HepG2 (cell line): ENCODE measurements around the gene ASTN1. TPM values are rescaled to one million over a fixed set of nuclear protein-coding genes. Genes with fewer than 3 reads are reported as not detected.

ENCODE experiments used
- ATAC-seq: fragments of 200-7000 bp; cut with Tn5 transposase; 3 replicates; pipeline ENCODE4 v1.9.1; 2020; ENCODE audit warnings: mild to moderate bottlenecking, moderate library complexity
- BruUV-seq: library from RNA; stranded (reverse); fragments of 400-500 nt; replicated peaks from 2 replicates; lab custom pipeline; 2021; lab: Mats Ljungman, UMichigan
- CTCF ChIA-PET: fragments of 300-600 bp; formaldehyde crosslinking; extraction: SDS; loops from one replicate; lab custom pipeline; 2021; ENCODE audit warnings: low total read pairs, inconsistent platforms, low intra/inter-chr PET ratio; lab: Yijun Ruan, JAX
- POLR2A ChIA-PET: fragments of 350-600 bp; sonication (Branson Sonifier 250); formaldehyde crosslinking; loops from one replicate; lab custom pipeline; 2020; ENCODE audit warnings: antibody characterized with exemption, inconsistent platforms; lab: Yijun Ruan, JAX
- DNase-seq: peaks from one replicate; pipeline ENCODE4 v3.0.0-alpha.2; 2015; ENCODE audit warnings: low spot score
- FAIRE-seq: peaks from 3 replicates; lab custom pipeline; 2011; peaks lifted over from hg19 to GRCh38; lab: Jason Lieb, UNC
- H2AFZ ChIP-seq: one replicate; pipeline ENCODE4 v1.6.1; 2011; ENCODE audit warnings: low read length, inconsistent platforms
- H3K27ac ChIP-seq: fragments of 300-600 bp; 3 replicates; pipeline ENCODE4 v1.8.0; 2011; ENCODE audit warnings: mixed run types, mild to moderate bottlenecking, mixed read lengths, low read length, inconsistent platforms; ENCODE audit not compliant: insufficient read depth; ENCODE audit errors: extremely low read length
- H3K27me3 ChIP-seq, 2 experiments: fragments of 200-600 bp in 1 of 2; 2 replicates in 1 of 2; 3 replicates in 1 of 2; pipeline versions ENCODE4 v1.6.0 to v1.8.0; 2011; ENCODE audit warnings: low read length in 2 of 2, mild to moderate bottlenecking in 2 of 2, moderate library complexity in 2 of 2, inconsistent platforms in 1 of 2; ENCODE audit not compliant: insufficient read depth in 2 of 2, control insufficient read depth in 1 of 2
- H3K36me3 ChIP-seq, 2 experiments: fragments of 200-600 bp in 1 of 2; replicated peaks in 1 of 2; 2 replicates in 1 of 2; 3 replicates in 1 of 2; pipeline versions ENCODE4 v1.5.1 to v1.8.0; 2011; ENCODE audit warnings: low read length in 2 of 2, inconsistent platforms in 1 of 2; ENCODE audit not compliant: insufficient read depth in 2 of 2, control insufficient read depth in 1 of 2
- H3K4me1 ChIP-seq: 2 replicates; pipeline ENCODE4 v1.5.1; 2012; ENCODE audit warnings: low read length, inconsistent platforms; ENCODE audit not compliant: insufficient read depth
- H3K4me2 ChIP-seq: 2 replicates; pipeline ENCODE4 v1.6.0; 2011; ENCODE audit warnings: low read depth, low read length, inconsistent platforms
- H3K4me3 ChIP-seq, 3 experiments: fragments of 200-600 bp in 1 of 3; sonication (generic), shearing (Covaris generic) in 1 of 3; replicated peaks in 1 of 3; 2 replicates each; pipeline ENCODE4 v1.5.1; 2011 to 2016; ENCODE audit warnings: low read length in 3 of 3, inconsistent platforms in 2 of 3, low read depth in 2 of 3, mild to moderate bottlenecking in 2 of 3, control low read depth in 1 of 3, mixed read lengths in 1 of 3; ENCODE audit not compliant: insufficient read depth in 1 of 3
- H3K79me2 ChIP-seq: one replicate; pipeline ENCODE4 v1.6.1; 2011; ENCODE audit warnings: low read length, inconsistent platforms; ENCODE audit not compliant: insufficient read depth
- H3K9ac ChIP-seq: 2 replicates; pipeline ENCODE4 v1.6.0; 2011; ENCODE audit warnings: mild to moderate bottlenecking, low read depth, low read length, inconsistent platforms; ENCODE audit not compliant: insufficient read depth
- H3K9me3 ChIP-seq: 2 replicates; pipeline ENCODE4 v1.5.1; 2012; ENCODE audit warnings: mild to moderate bottlenecking, low read length
- H4K20me1 ChIP-seq: 2 replicates; pipeline ENCODE4 v1.6.0; 2011; ENCODE audit warnings: inconsistent platforms, mild to moderate bottlenecking, low read length, moderate library complexity; ENCODE audit not compliant: insufficient read depth
- CHD4 ChIP-seq: fragments of 200-600 bp; sonication (generic); IDR thresholded peaks from 2 replicates; pipeline ENCODE4 v1.7.0; 2017; ENCODE audit warnings: mild to moderate bottlenecking, low read length, borderline replicate concordance
- FOXK2 ChIP-seq: fragments of 450-650 bp; IDR thresholded peaks from 2 replicates; pipeline ENCODE4 v1.6.1; 2016
- NR3C1 ChIP-seq: sonication (generic); formaldehyde crosslinking; IDR thresholded peaks from 2 replicates; pipeline ENCODE4 v1.4.0; 2020; ENCODE audit warnings: missing genetic modification reagents
- PBX3 ChIP-seq: sonication (generic); formaldehyde crosslinking; IDR thresholded peaks from 2 replicates; pipeline ENCODE4 v1.8.1; 2023; ENCODE audit warnings: missing genetic modification reagents, inconsistent platforms, borderline replicate concordance
- POLR2G ChIP-seq: fragments of 200-400 bp; formaldehyde crosslinking; IDR thresholded peaks from 2 replicates; pipeline ENCODE4 v1.6.1; 2018; ENCODE audit warnings: mild to moderate bottlenecking, low read depth, low read length, moderate library complexity
- SOX5 ChIP-seq: IDR thresholded peaks from 2 replicates; pipeline ENCODE4 v1.6.1; 2016; ENCODE audit warnings: borderline replicate concordance
- ZNF503 ChIP-seq: sonication (generic); formaldehyde crosslinking; IDR thresholded peaks from 2 replicates; pipeline ENCODE4 v1.4.0; 2020; ENCODE audit warnings: missing genetic modification reagents
- ZNF510 ChIP-seq: sonication (generic); formaldehyde crosslinking; IDR thresholded peaks from 2 replicates; pipeline ENCODE4 v1.4.0; 2020; ENCODE audit warnings: low read depth, mild to moderate bottlenecking, missing genetic modification reagents
- ZNF530 ChIP-seq: sonication (generic); formaldehyde crosslinking; IDR thresholded peaks from 2 replicates; pipeline ENCODE4 v1.5.0; 2020; ENCODE audit warnings: low read depth, mild to moderate bottlenecking, missing genetic modification reagents
- ZNF703 ChIP-seq: sonication (generic); formaldehyde crosslinking; IDR thresholded peaks from 2 replicates; pipeline ENCODE4 v1.5.1; 2020; ENCODE audit warnings: missing genetic modification reagents, mild to moderate bottlenecking, moderate library complexity, borderline replicate concordance
- WGBS: methylation state at CpG from one replicate; pipeline ENCODE4 v1.1.6; 2017; ENCODE audit warnings: low lambda C conversion rate; 5-methylcytosine and 5-hydroxymethylcytosine counted together
- in situ Hi-C: cut with HindIII; loops from 2 replicates; pipeline ENCODE4 v1.10.0; 2017; ENCODE audit warnings: low pct_unique_long_range_greater_than_20kb; ENCODE audit not compliant: extremely low pct_ligation_motif_present
- intact Hi-C: fragments of 100-400 bp; cut with micrococcal nuclease; formaldehyde crosslinking; loops from one replicate; pipeline ENCODE4 v1.10.0; 2022; ENCODE audit not compliant: unreplicated experiment
- polyA plus RNA-seq, 8 experiments: library from polyadenylated mRNA; depleted of rRNA in 3 of 8; stranded (reverse) in 7 of 8; unstranded in 1 of 8; fragments of >200 nt; fragmentation: Illumina TruSeq in 4 of 8; extraction: Trizol in 4 of 8; gene quantifications; 2 replicates each; pipeline versions ENCODE4 v1.2.1 to v1.2.3, GENCODE V29; 2011 to 2016; ENCODE audit warnings: low read depth in 4 of 8, missing spikeins in 1 of 8, mixed read lengths in 1 of 8; ENCODE audit not compliant: insufficient read depth in 1 of 8
- total RNA-seq, 5 experiments: library from RNA; depleted of rRNA; stranded (reverse); fragments of >200 nt; fragmentation: Illumina TruSeq; extraction: Trizol; gene quantifications; 2 replicates each; pipeline ENCODE4 v1.2.3, GENCODE V29; 2016; ENCODE audit warnings: low read depth in 1 of 5

Gene ASTN1
- total and polyA plus RNA-seq, 2 of the 13 experiments (the other 11 are each of a cell fraction or from before 2014, with no cell fraction given), result not detected

- POLR2A ChIA-PET, result no interaction called here
- no peaks in the 10 kb centered on the region for H3K27me3 ChIP-seq
- intact Hi-C loops (no loop called here), in situ Hi-C loops (no loop called here)
- CTCF ChIA-PET, result no interaction called here
- H3K9ac ChIP-seq, result no peak overlapping the region
- ATAC-seq (no peak), FAIRE-seq (no peak), DNase-seq (no peak)
- H3K27ac ChIP-seq, result no peak overlapping the region
- 11% methylated on average over 4 of the region's 4 CpGs for WGBS
- no TSS peak for BruUV-seq
- no peaks in the 10 kb centered on the region for H4K20me1 ChIP-seq
- no peaks in the 10 kb centered on the region for H3K36me3 ChIP-seq
- H3K4me2 ChIP-seq, result no peak overlapping the region
- H3K9me3 ChIP-seq, result no peaks in the 10 kb centered on the region
- H3K79me2 ChIP-seq, result no peaks in the 10 kb centered on the region
- no peaks in the 10 kb centered on the region for H3K4me1 ChIP-seq
- no peak for TF ChIP-seq ZNF703 (CRISPR knock-in tag)
- no peak for TF ChIP-seq POLR2G
- no peak overlapping the region for H2AFZ ChIP-seq
- no peak overlapping the region for H3K4me3 ChIP-seq
Observed at GRCh38 chr1:176943783-176944182, 220.7 kb downstream of the ASTN1 start.

- in situ Hi-C loops (no loop called here), intact Hi-C loops (no loop called here)
- DNase-seq (no peak), FAIRE-seq (no peak), ATAC-seq (no peak)
- Histone ChIP-seq H4K20me1 (no peaks in the 10 kb centered on the region), H3K4me2 (no peak overlapping the region), H3K4me1 (no peaks in the 10 kb centered on the region), H2AFZ (no peak overlapping the region), H3K79me2 (no peaks in the 10 kb centered on the region), H3K27ac (no peak overlapping the region), H3K4me3 (no peak overlapping the region), H3K36me3 (no peaks in the 10 kb centered on the region), H3K9ac (no peak overlapping the region), H3K27me3 (no peaks in the 10 kb centered on the region), H3K9me3 (no peaks in the 10 kb centered on the region)
- POLR2A ChIA-PET, result no interaction called here
- BruUV-seq, result no TSS peak
- CTCF ChIA-PET, result no interaction called here
- no peak for TF ChIP-seq ZNF503
- no peak for TF ChIP-seq FOXK2
- no peak for TF ChIP-seq ZNF530 (CRISPR knock-in tag)
- TF ChIP-seq PBX3 (CRISPR knock-in tag), result no peak
- no peak for TF ChIP-seq NR3C1 (CRISPR knock-in tag)
- no peak for TF ChIP-seq CHD4
- TF ChIP-seq ZNF510 (CRISPR knock-in tag), result no peak
- no peak for TF ChIP-seq SOX5 (CRISPR knock-in tag)
- 22% methylated on average over 1 of the region's 1 CpG for WGBS
Observed at GRCh38 chr1:176942346-176942745, 222.2 kb downstream of the ASTN1 start.
